ENCODE results near the gene TRIM32.

Gene TRIM32

GRCh38 chr9:116687074-116687753, at the start of gene TRIM32:
Gene TRIM32 (plus strand): TSS chr9:116687305. CDS start chr9:116697743, 10,438 bp downstream.
- peak; percentile 80 to 95 (median 84) for DNase-seq

GRCh38 chr9:116639251-116639741, 47.8 kb upstream of the TRIM32 start:
- no peak for DNase-seq

GRCh38 chr9:116641292-116642059, 45.6 kb upstream of the TRIM32 start:
- no peak for DNase-seq

- DNase-seq: no peak
Observed at GRCh38 chr9:116643691-116644090, 43.4 kb upstream of the TRIM32 start.

- no peak for DNase-seq
Observed at GRCh38 chr9:116644091-116644688, 42.9 kb upstream of the TRIM32 start.

GRCh38 chr9:116646661-116647514, 40.2 kb upstream of the TRIM32 start:
- no peak for DNase-seq

GRCh38 chr9:116647515-116647809, 39.6 kb upstream of the TRIM32 start:
- no peak for DNase-seq

GRCh38 chr9:116653348-116654058, 33.6 kb upstream of the TRIM32 start:
- DNase-seq: no peak

- DNase-seq: no peak
Observed at GRCh38 chr9:116654059-116654355, 33.1 kb upstream of the TRIM32 start.

GRCh38 chr9:116656501-116656971, 30.6 kb upstream of the TRIM32 start:
- DNase-seq: no peak

- no peak for DNase-seq
Observed at GRCh38 chr9:116656977-116657376, 30.1 kb upstream of the TRIM32 start.

- DNase-seq: no peak
Observed at GRCh38 chr9:116658265-116658664, 28.8 kb upstream of the TRIM32 start.

- no peak for DNase-seq
Observed at GRCh38 chr9:116661037-116661954, 25.8 kb upstream of the TRIM32 start.

GRCh38 chr9:116662646-116663310, 24.3 kb upstream of the TRIM32 start:
- DNase-seq: no peak

GRCh38 chr9:116663581-116663980, 23.5 kb upstream of the TRIM32 start:
- DNase-seq: no peak

- no peak for DNase-seq
Observed at GRCh38 chr9:116668970-116669695, 18.0 kb upstream of the TRIM32 start.

GRCh38 chr9:116671605-116672004, 15.5 kb upstream of the TRIM32 start:
- DNase-seq: no peak

GRCh38 chr9:116673375-116673774, 13.7 kb upstream of the TRIM32 start:
- DNase-seq: no peak

- DNase-seq: no peak
Observed at GRCh38 chr9:116674210-116674980, 12.7 kb upstream of the TRIM32 start.
